Body of pancreas (tissue), 4 donors: Measurements from ENCODE around the gene PACRG. TPM values are rescaled to one million over a fixed set of nuclear protein-coding genes. Genes with fewer than 3 reads are reported as not detected.

Experiments
- ATAC-seq: fragments of 150-250 bp; one replicate; pipeline ENCODE4 v1.9.1; 2016
- DNase-seq, 4 donors: peaks; one replicate each; pipeline ENCODE4 v3.0.0-alpha.2; 2019
- H3K27ac ChIP-seq, 4 donors: fragments of 200-600 bp; sonication (generic); 1 replicate in 3 of 4; 2 replicates in 1 of 4; pipeline versions ENCODE4 v1.5.1 to v1.6.1; 2016 to 2019; ENCODE audit warnings: mild to moderate bottlenecking in 1 of 4, mixed read lengths in 1 of 4, moderate library complexity in 1 of 4
- H3K27me3 ChIP-seq, 2 donors: fragments of 200-600 bp; sonication (generic); one replicate each; pipeline ENCODE4 v1.6.0; 2016; ENCODE audit warnings: mild to moderate bottlenecking in 1 of 2
- H3K36me3 ChIP-seq, 2 donors: fragments of 200-600 bp; sonication (generic); replicated peaks in 1 of 2; 2 replicates each; pipeline ENCODE4 v1.5.1; 2016; ENCODE audit warnings: low read depth in 2 of 2; ENCODE audit not compliant: insufficient read depth in 1 of 2
- H3K4me1 ChIP-seq: fragments of 200-600 bp; sonication (generic); one replicate; pipeline ENCODE4 v1.6.0; 2016
- H3K4me3 ChIP-seq, 2 donors: fragments of 200-600 bp; sonication (generic); 1 replicate in 1 of 2; 2 replicates in 1 of 2; pipeline ENCODE4 v1.5.1; 2016 to 2019
- H3K9me3 ChIP-seq, 3 donors: fragments of 200-600 bp; sonication (generic); 1 replicate in 2 of 3; 2 replicates in 1 of 3; pipeline ENCODE4 v1.5.1; 2016
- CTCF ChIP-seq, 7 experiments: fragments of 450-650 bp in 4 of 7; fragments of 200-600 bp in 3 of 7; sonication (generic) in 3 of 7; IDR thresholded peaks; one replicate each; pipeline ENCODE4 v1.5.1; 2016 to 2019; ENCODE audit warnings: antibody characterized with exemption in 7 of 7
- POLR2A ChIP-seq, 3 donors: fragments of 450-650 bp; IDR thresholded peaks; one replicate each; pipeline ENCODE4 v1.6.1; 2016; ENCODE audit warnings: antibody characterized with exemption in 3 of 3, mild to moderate bottlenecking in 2 of 3
- WGBS, 2 donors: methylation state at CpG; one replicate each; pipeline ENCODE4 v1.1.5; 2017; 5-methylcytosine and 5-hydroxymethylcytosine counted together
- intact Hi-C: fragments of 100-400 bp; cut with DNase I; formaldehyde crosslinking; loops from one replicate; pipeline ENCODE4 v1.15.1; 2023
- total RNA-seq, 2 donors: library from RNA; depleted of rRNA; stranded (reverse); fragments of >200 nt; gene quantifications; one replicate each; pipeline ENCODE4 v1.1.0, GENCODE V29; 2016

PACRG gene
- total RNA-seq, 2 donors from 2014 or later = 7.8 to 10.9 TPM

GRCh38 chr6:163320402-163320801, 592.6 kb downstream of the PACRG start:
- TF ChIP-seq POLR2A (IDR thresholded peaks at IDR 0.05) (no peak), CTCF (IDR thresholded peaks at IDR 0.05) (no peak)
- no peaks in the 10 kb centered on the region for H3K9me3 ChIP-seq
- 56 to 60% methylated on average over 3 of the region's 3 CpGs for WGBS, 2 donors
- no peak overlapping the region for H3K4me3 ChIP-seq
- peaks cover 12% of the 10 kb centered on the region for H3K4me1 ChIP-seq
- intact Hi-C loops = no loop called here
- no peaks in the 10 kb centered on the region for H3K27me3 ChIP-seq
- H3K36me3 ChIP-seq = no peaks in the 10 kb centered on the region
- ATAC-seq (no peak), DNase-seq (no peak)
- no peak overlapping the region for H3K27ac ChIP-seq

- TF ChIP-seq CTCF (IDR thresholded peaks at IDR 0.05) (no peak), POLR2A (IDR thresholded peaks at IDR 0.05) (no peak)
- WGBS, 2 donors = 39 to 44% methylated on average over 2 of the region's 2 CpGs
- ATAC-seq (no peak), DNase-seq (no peak)
- intact Hi-C loops = no loop called here
- H3K27ac ChIP-seq = no peak overlapping the region
- no peak overlapping the region for H3K4me3 ChIP-seq
- no peaks in the 10 kb centered on the region for H3K9me3 ChIP-seq
- peaks cover 12% of the 10 kb centered on the region for H3K4me1 ChIP-seq
- no peaks in the 10 kb centered on the region for H3K27me3 ChIP-seq
- H3K36me3 ChIP-seq = no peaks in the 10 kb centered on the region
Observed at GRCh38 chr6:163320804-163321203, 593.0 kb downstream of the PACRG start.

- H3K4me3 ChIP-seq = no peak overlapping the region
- no peak for TF ChIP-seq POLR2A (IDR thresholded peaks at IDR 0.05)
- TF ChIP-seq CTCF (IDR thresholded peaks at IDR 0.05) = no peak
- DNase-seq = no peak
- no peak overlapping the region for H3K27ac ChIP-seq
- intact Hi-C loops = no loop called here
- H3K36me3 ChIP-seq = no peaks in the 10 kb centered on the region
- peaks cover 12% of the 10 kb centered on the region for H3K4me1 ChIP-seq
- no peaks in the 10 kb centered on the region for H3K9me3 ChIP-seq
- 85 to 88% methylated on average over 17 to 18 of the region's 18 CpGs for WGBS, 2 donors
- H3K27me3 ChIP-seq = no peaks in the 10 kb centered on the region
- no peak for ATAC-seq
Observed at GRCh38 chr6:163321717-163322116, 593.9 kb downstream of the PACRG start.

GRCh38 chr6:163323274-163323673, 595.5 kb downstream of the PACRG start:
- H3K36me3 ChIP-seq = no peaks in the 10 kb centered on the region
- DNase-seq (no peak), ATAC-seq (no peak)
- WGBS, 2 donors = 92 to 93% methylated on average over 11 to 13 of the region's 13 CpGs
- H3K4me3 ChIP-seq = no peak overlapping the region
- no peaks in the 10 kb centered on the region for H3K27me3 ChIP-seq
- no peak for TF ChIP-seq CTCF (IDR thresholded peaks at IDR 0.05)
- no peak for TF ChIP-seq POLR2A (IDR thresholded peaks at IDR 0.05)
- no peaks in the 10 kb centered on the region for H3K9me3 ChIP-seq
- H3K4me1 ChIP-seq = peaks cover 12% of the 10 kb centered on the region
- intact Hi-C loops = no loop called here
- no peak overlapping the region for H3K27ac ChIP-seq

- H3K9me3 ChIP-seq = no peaks in the 10 kb centered on the region
- no peaks in the 10 kb centered on the region for H3K27me3 ChIP-seq
- DNase-seq (no peak), ATAC-seq (no peak)
- no peak overlapping the region for H3K4me3 ChIP-seq
- no peaks in the 10 kb centered on the region for H3K36me3 ChIP-seq
- H3K4me1 ChIP-seq = peaks cover 12% of the 10 kb centered on the region
- WGBS, 2 donors = 82% methylated on average over 7 of the region's 7 CpGs
- no peak for TF ChIP-seq CTCF (IDR thresholded peaks at IDR 0.05)
- no peak for TF ChIP-seq POLR2A (IDR thresholded peaks at IDR 0.05)
- intact Hi-C loops = no loop called here
- H3K27ac ChIP-seq = no peak overlapping the region
Observed at GRCh38 chr6:163323705-163324104, 595.9 kb downstream of the PACRG start.
